GM18870 (cell line): ENCODE results near the gene RSPH1.

Experiments used
- ATAC-seq: cut with Tn5 transposase; IDR thresholded peaks from one replicate; pipeline ENCODE4 v1.9.1; 2021; ENCODE audit warnings: moderate library complexity; ENCODE audit not compliant: unreplicated experiment

Gene RSPH1

DNA sequence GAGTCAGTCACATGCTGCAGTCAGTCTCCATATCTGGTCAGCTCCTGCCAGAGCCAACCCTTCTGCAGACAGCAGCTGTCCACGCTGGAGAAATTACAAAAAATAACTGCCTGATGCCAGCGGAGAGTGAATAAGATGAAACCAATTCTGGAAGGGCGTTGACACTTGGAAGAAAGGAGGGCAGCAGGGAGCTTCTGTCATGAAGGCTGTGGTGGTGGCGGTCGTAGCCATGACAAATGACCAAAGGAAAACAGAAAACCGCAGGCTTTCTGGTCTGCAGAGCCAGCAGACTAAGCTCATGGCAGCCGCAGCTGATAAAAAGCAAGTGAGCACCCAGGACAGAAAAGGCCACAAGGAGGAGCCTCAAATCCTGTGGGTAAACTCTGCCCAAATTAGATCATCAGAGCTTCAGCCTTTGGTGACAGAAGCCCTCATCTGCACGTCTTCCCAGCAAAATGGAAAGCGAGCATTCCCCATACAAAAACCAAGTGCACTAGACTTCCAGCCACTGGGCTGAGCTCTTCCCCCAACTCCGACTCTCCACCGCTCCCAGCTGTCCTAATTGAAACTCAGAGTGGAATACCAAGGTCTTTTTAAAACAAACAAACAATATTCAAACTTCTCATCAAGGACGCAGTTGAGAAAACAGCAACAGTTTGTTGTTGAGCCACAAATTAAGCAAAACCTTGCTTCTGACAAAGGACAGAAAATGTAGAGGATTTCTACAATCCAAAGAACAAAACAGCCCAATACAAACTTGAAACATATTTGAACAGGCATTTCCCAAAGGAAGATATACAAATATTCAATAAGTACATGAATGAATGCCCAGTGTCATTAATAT, 28.7 kb downstream of the RSPH1 start:
- ATAC-seq, result no peak

GRCh38 chr21:42466700-42467099, 29.3 kb downstream of the RSPH1 start:
- no peak for ATAC-seq

DNA sequence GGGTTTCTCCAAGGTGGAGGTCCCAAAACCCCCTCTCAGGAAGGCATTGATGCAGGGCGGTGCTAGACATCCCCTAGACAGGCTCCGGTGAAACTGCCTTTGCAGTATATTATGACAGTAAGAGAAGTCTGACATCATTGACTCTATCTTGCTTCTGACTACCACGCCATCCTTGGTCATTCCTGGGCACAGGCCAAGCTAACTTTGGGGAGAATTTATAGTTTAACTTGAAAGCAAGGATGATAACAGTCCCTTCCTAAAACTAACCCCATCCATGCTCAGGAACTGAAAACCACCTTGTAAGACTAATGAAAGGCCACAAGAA, 30.3 kb downstream of the RSPH1 start:
- peak; percentile 20 for ATAC-seq

DNA sequence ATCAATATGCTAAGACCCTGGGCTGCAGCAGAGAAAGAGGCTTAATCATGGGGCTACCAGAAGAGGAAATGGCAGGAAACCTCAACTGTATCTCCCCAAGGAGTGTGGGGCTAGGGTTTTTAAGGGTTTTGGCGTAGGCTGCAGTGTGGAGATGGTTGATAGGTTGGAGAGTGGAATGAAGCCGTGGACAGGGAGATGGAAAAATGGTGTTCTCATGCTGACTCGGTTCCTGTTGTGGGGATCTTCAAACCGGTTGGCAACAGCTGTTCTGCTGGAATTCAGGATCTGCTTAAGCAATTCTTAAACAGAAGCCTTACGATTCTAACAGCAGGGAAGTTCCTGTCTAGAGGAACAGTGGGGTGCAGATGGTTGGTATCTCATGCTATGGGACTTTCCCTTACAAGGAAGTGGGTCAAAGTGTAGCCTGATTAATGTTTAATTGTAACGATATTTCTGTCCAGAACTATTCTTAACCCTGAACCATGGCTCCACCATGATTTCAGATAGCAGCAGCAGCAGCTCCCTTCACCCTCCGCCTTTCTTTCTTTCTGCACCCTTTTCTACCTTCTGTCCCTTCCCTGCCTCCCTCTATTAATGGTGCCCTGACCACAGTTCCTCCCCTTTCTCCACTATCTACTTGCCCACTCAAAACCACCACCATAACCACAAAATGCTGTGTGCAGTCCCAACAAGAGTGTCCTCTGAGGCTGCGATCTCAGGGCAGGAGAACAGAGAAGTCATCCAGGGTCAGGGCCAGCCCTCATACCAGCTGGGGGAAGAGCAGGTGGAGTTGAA, 30.8 kb downstream of the RSPH1 start:
- ATAC-seq, result peak; percentile 36

- ATAC-seq, result no peak
These were observed 32.0 kb downstream of the RSPH1 start for GRCh38 chr21:42463861-42464515.

DNA sequence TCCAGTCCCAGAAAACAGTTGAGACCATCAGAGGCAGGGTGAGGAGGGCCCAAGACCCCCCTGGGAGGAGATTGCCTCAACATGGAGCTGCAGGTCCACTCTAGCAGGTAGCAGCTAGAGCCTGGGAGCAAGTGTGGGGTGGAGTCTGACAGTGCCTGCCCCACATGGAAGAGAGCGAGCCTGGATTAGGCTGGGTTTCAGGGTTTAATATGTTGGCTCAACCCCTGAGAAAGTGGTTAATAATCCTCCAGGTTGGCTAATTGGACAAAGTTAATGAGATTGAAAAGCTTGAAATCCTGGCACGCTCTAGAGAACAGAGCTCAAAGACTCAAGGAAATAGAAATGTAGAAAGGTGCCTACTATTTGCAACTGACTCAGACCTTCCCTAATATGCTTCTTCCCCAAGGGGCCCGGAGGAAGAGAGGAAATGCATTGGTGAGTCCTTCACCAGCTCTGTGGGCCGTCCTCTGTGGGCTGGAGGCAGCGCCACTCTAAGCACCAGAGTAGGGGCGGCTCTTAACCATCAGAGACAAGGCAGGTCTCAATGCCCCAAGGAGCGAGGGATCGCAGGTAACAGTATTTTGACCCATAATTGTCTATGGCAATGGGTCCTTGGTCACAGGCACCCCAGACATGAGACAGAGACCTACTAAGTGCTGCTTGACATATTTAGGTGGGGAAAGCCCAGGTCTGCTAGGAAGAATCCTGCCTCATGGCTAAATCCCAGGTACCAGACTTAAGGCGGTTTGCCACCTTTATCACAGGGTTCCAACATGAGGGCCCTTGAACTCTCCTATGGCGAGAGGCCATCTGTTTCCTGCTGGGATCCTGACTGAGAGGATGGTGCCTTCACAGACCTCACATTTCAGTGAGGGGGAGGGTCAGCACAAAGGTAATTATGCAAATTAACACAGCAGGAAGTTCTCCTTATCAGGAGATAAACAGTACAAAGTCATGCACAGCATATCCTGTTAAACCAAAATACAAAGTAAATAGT, 33.8 kb downstream of the RSPH1 start:
- no peak for ATAC-seq

DNA sequence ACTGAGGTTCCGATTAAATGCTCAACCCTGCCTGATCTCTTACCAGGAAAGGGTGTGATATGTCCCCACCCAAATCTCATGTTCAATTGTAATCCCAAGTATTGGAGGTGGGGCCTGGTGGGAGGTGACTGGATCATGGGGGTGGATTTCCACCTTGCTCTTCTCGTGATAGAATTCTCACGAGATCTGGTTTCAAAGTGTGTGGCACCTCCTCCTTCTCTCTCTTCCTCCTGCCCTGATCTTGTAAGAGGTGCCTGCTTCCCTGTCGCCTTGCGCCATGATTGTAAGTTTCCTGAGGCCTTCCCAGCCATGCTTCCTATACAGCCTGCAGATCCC, 34.9 kb downstream of the RSPH1 start:
- no peak for ATAC-seq

DNA sequence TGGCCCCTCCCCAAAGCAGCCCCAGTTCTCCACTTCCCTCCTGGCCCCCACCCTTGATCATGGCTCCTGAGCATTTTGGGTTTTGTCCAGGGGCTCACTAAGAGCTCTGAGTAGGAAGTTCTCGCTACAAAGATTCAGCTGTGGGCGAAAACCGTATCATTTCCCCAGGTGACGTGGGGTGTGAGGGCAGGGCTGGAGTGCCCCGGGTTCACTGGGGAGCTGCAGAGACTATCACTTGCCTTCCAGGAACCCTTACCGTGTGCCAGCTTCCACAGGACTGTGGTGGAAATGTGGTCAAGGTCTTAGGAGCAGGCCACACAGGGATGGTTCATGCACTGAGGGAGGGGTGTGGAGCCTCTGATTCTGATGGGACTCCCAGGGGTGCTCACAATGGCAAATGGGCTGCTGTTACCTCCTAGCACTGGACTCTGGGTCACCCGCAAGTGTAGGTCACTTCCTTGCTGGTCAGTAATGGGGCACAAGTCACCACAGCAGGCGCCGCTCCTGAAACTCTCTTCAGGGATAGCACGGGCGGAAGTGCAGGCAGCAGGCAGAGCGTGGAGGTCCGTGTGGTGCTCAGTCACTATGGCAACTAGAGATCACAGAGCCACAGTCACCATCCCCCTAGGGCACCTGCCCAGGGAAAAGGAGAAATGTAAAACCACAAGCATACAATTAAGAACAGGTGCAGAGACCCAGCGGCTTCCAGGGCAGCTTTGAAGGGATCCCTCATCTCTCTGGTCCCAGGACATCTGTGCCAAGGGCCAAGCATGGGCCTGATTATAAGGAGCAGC, 35.4 kb downstream of the RSPH1 start:
- peak; percentile 37 for ATAC-seq

DNA sequence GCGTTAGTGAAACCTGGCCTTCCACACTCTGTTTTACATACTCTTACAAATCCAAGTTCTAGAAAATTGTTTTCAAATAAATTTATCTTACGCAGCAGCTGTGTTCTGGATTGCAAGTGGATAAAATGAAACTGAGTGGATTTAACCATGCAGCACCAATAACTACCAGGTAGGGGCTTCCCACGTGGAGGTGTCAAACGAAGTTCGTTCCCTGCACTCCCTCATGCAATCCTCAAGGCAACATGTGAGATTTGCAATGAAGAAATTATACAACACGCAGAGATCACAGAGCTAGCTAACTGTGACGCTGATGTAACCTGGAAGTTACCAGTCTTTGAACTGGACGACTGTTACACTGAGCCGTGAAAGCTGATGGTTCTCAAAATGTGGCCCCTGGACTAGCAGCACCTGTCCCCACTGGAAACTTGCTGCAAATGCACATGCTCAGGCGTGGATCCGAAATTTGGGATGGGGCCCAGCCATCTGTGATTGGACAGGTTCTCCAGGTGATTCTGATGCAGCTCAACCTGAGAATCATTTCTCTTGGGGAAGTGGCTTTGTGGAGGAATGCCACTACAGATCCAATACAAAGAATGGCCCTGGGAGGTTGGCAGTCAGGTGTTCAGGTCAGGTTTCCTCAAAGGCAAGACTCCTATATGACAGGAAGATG, 36.3 kb downstream of the RSPH1 start:
- ATAC-seq, result no peak

GRCh38 chr21:42459082-42459460, 37.0 kb downstream of the RSPH1 start:
- ATAC-seq, result no peak

DNA sequence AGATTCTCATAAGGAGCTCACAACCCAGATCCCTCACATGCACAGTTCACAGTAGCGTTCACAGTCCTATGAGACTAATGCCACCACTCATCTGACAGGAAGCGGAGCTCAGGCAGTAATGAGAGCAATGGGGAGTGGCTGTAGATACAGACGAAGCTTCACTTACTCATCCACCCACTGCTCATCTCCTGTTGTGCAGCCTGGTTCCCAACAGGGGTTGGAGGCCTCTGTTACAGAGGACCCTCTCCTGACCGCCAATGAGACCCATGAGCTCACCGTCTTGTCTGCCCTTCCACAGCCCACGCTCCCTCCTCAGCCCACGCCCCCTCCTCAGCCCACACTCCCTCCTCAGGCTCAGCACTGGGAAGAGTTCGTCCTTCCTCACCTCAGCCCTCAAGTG, 39.6 kb downstream of the RSPH1 start:
- no peak for ATAC-seq

DNA sequence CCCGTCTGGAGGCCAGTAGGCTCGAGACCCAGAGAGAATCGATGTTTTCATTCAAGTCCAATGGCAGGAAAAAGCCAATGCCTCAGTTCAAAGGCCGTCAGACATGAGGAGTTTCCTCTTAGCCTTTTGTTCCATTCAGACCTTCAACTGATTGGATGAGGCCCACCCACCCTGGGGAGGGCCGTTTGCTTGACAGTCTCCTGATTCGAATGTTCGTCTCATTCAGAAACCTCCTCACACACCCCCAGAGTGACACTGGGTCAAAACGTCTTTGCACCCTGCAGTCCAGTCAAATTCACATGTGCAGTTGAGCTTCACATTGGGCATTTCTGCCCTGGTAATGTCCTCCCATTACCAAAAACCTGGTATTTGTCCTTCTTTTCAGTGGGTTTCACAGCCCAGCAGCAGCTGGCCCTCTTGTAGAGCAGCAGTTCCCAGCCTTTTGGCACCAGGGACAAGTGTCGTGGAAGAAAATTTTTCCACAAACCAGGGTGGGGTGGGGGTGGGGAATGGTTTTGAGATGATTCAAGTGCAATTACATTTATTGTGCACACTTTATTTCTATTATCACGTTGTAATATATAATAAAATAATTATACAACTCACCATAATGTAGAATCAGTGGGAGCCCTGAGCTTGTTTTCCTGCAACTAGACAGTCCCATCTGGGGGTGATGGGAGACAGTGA, 40.1 kb downstream of the RSPH1 start:
- no peak for ATAC-seq

DNA sequence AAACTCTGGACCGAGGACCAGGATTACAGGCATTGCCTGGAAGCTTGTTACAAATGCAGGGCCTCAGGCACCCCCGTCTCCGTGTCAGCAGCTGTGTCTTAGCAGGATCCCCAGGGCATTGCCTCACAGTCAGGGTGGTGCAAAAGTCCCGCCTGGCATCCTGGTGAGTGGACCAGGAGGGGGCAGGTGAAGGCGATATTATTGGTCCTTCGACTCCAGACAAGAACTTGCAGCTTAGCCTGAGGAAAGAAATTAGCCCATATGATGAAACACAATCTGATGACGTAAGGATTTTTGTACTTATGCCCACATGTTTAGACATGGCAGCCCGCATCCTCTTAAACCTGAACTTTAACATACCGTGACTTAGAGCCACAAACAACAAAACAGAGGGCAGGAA, 40.8 kb downstream of the RSPH1 start:
- no peak for ATAC-seq

DNA sequence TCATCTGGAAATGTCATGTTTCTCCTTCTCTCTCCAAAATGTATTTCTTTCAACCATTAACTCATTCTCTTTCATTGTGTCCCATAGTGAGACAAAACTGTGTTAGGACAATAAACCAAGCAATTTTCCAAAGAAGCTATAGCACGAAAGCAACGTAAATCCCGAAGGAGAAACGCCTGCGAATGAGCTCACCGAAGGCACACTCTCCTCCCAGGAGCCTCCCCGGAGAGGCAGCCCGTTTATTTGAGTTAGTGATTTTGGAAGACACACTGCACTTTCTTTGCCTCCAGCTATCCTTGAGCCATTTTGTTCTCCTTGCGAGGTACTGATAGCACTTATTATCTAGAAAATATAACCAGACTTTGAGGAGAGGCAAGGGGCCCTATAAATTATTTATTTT, 41.2 kb downstream of the RSPH1 start:
- ATAC-seq, result no peak

DNA sequence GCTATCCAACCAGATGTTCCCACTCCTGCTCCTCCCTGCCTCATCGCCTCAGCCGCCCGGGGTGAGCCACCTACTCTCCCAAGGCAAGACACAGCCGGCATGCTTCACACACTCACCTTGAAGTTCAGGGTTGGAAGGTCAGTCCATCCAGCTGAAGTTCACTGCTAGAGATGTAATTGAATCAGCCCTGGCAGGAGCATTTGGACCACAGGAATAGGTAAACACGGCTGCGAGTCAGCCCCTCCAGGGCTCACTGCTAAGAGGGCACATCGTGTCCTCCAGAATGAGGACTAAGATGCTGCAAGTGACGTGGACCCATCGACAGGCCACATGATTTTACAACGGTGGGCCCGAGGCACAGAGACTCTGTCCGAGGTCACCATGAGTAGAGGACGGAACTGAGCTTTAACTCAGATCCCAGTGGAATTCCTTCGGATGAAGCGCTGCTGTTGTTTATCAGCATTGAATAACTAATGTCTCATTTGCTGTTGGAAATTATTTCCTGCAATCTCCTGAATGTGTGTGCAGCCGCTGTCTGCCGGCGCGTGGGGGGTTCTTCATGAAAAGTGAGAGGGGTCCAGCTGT, 41.9 kb downstream of the RSPH1 start:
- no peak for ATAC-seq

GRCh38 chr21:42453224-42453985, 42.6 kb downstream of the RSPH1 start:
- ATAC-seq, result no peak

- ATAC-seq, result no peak
These were observed 43.4 kb downstream of the RSPH1 start for GRCh38 chr21:42452401-42453223.
